Neural cell (in vitro differentiated cells): ENCODE data around the gene UGT2A3. TPM values are rescaled to one million over a fixed set of nuclear protein-coding genes. Genes with fewer than 3 reads are reported as not detected.

Source experiments
- H2AFZ ChIP-seq: fragments of 200-600, 300-800 bp; sonication (generic), shearing (Covaris generic); 2 replicates; pipeline ENCODE4 v1.6.0; 2014; ENCODE audit warnings: low read depth, mild to moderate bottlenecking, antibody characterized with exemption, low read length, moderate library complexity
- H3F3A ChIP-seq: fragments of 200-600 bp; shearing (Covaris generic); 2 replicates; pipeline ENCODE4 v1.6.1; 2016; ENCODE audit warnings: mild to moderate bottlenecking, moderate library complexity, mixed read lengths, antibody characterized with exemption, low read length; ENCODE audit not compliant: insufficient read depth, poor library complexity, severe bottlenecking
- H3K27ac ChIP-seq: fragments of 200-600, 300-800 bp; sonication (generic), shearing (Covaris generic); 2 replicates; pipeline ENCODE4 v1.5.1; 2014; ENCODE audit warnings: mild to moderate bottlenecking, low read length, moderate library complexity
- H3K27me3 ChIP-seq: fragments of 300-800, 200-600 bp; sonication (generic), shearing (Covaris generic); 2 replicates; pipeline ENCODE4 v1.6.0; 2014; ENCODE audit warnings: mild to moderate bottlenecking, low read depth, low read length, moderate library complexity; ENCODE audit not compliant: insufficient read depth
- H3K36me3 ChIP-seq: fragments of 300-800, 200-600 bp; sonication (generic), shearing (Covaris generic); 2 replicates; pipeline ENCODE4 v1.5.1; 2014; ENCODE audit warnings: mild to moderate bottlenecking, antibody characterized with exemption, low read length, moderate library complexity; ENCODE audit not compliant: insufficient read depth
- H3K4me2 ChIP-seq: fragments of 300-800, 200-600 bp; sonication (generic), shearing (Covaris generic); 2 replicates; pipeline ENCODE4 v1.6.0; 2014; ENCODE audit warnings: mild to moderate bottlenecking, low read length
- H3K4me3 ChIP-seq: fragments of 300-800, 200-600 bp; sonication (generic), shearing (Covaris generic); 2 replicates; pipeline ENCODE4 v1.5.1; 2014; ENCODE audit warnings: mild to moderate bottlenecking, low read length, moderate library complexity
- H3K79me2 ChIP-seq: fragments of 200-600 bp; shearing (Covaris generic); replicated peaks from 2 replicates; pipeline ENCODE4 v1.6.0; 2014; ENCODE audit warnings: mild to moderate bottlenecking, low read length, moderate library complexity; ENCODE audit not compliant: insufficient read depth
- H3K9ac ChIP-seq: fragments of 300-800, 200-600 bp; sonication (generic), shearing (Covaris generic); 2 replicates; pipeline ENCODE4 v1.6.1; 2016; ENCODE audit warnings: mild to moderate bottlenecking, low read length, mixed read lengths
- H3K9me2 ChIP-seq: fragments of 200-600 bp; shearing (Covaris generic); 2 replicates; pipeline ENCODE4 v1.6.1; 2016; ENCODE audit warnings: mild to moderate bottlenecking, low read length, mixed read lengths; ENCODE audit not compliant: insufficient read depth
- H3K9me3 ChIP-seq: fragments of 200-600, 300-800 bp; sonication (generic), shearing (Covaris generic); 2 replicates; pipeline ENCODE4 v1.6.1; 2016; ENCODE audit warnings: mild to moderate bottlenecking, mixed run types, low read length, moderate library complexity, mixed read lengths
- H4K20me1 ChIP-seq: fragments of 200-600 bp; shearing (Covaris generic); 2 replicates; pipeline ENCODE4 v1.6.1; 2016; ENCODE audit warnings: mild to moderate bottlenecking, mixed run types; ENCODE audit not compliant: insufficient read depth
- EP300 ChIP-seq: fragments of 450-650 bp; conservative IDR thresholded peaks from 2 replicates; pipeline ENCODE4 v1.6.1; 2014; ENCODE audit warnings: antibody characterized with exemption, mild to moderate bottlenecking, moderate library complexity; ENCODE audit not compliant: poor library complexity, severe bottlenecking
- EZH2 ChIP-seq: fragments of 200-600, 300-800 bp; shearing (Covaris generic), sonication (generic); IDR thresholded peaks from 2 replicates; pipeline ENCODE4 v1.6.1; 2014; ENCODE audit warnings: antibody characterized with exemption, low read length, borderline replicate concordance, mild to moderate bottlenecking; ENCODE audit not compliant: insufficient read depth, poor library complexity, severe bottlenecking
- MXI1 ChIP-seq: fragments of 450-650 bp; conservative IDR thresholded peaks from 2 replicates; pipeline ENCODE4 v1.6.1; 2014; ENCODE audit warnings: antibody characterized with exemption, mild to moderate bottlenecking; ENCODE audit not compliant: poor library complexity, severe bottlenecking
- POLR2AphosphoS5 ChIP-seq: IDR thresholded peaks from 2 replicates; pipeline ENCODE4 v1.6.1; 2012
- RAD21 ChIP-seq: fragments of 450-650 bp; conservative IDR thresholded peaks from 2 replicates; pipeline ENCODE4 v1.6.1; 2014; ENCODE audit warnings: antibody characterized with exemption, mild to moderate bottlenecking, moderate library complexity
- SMC3 ChIP-seq: fragments of 450-650 bp; conservative IDR thresholded peaks from 2 replicates; pipeline ENCODE4 v1.6.1; 2014; ENCODE audit warnings: antibody characterized with exemption, mild to moderate bottlenecking, moderate library complexity; ENCODE audit not compliant: poor library complexity
- TAF1 ChIP-seq: IDR thresholded peaks from 2 replicates; pipeline ENCODE4 v1.6.1; 2012; ENCODE audit warnings: low read depth
- polyA plus RNA-seq: library from polyadenylated mRNA; depleted of rRNA; stranded (reverse); fragments of >200 nt; gene quantifications from 2 replicates; pipeline ENCODE4 v1.2.3, GENCODE V29; 2014
- TF ChIP-seq, protein P1 (sequence below): IDR thresholded peaks from 2 replicates; pipeline ENCODE4 v1.6.1; 2012; ENCODE audit warnings: borderline replicate concordance
- TF ChIP-seq, protein P2 (sequence below): fragments of 450-650 bp; IDR thresholded peaks from 2 replicates; pipeline ENCODE4 v1.5.1; 2014; ENCODE audit warnings: antibody characterized with exemption, mild to moderate bottlenecking, moderate library complexity; ENCODE audit not compliant: poor library complexity, severe bottlenecking

Gene UGT2A3
- polyA plus RNA-seq, 1 donor from 2014 or later = not detected

DNA sequence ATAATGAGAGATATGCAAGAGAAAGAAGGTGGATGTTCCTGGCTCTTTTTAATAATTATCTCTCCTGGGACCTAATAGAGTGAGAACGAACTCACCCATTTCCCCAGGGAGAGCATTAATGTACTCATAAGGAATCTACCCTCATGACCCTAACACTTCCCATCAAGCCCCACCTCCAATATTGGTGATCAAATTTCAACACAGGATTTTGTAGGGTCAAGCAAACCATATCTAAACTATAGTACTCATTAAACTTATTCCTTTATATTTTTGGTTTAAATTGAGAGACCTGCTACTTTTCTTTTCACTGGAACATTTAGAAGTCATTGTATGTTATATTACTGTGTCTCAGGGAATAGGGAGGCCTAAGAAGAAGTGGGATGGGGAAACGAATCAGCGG is 2.6 kb downstream of the UGT2A3 start:
- Histone ChIP-seq H3K9me2 (no peaks in the 10 kb centered on the region), H3F3A (no peaks in the 10 kb centered on the region), H3K36me3 (no peaks in the 10 kb centered on the region), H3K4me2 (no peak overlapping the region), H3K9me3 (no peaks in the 10 kb centered on the region), H3K79me2 (no peaks in the 10 kb centered on the region), H4K20me1 (no peaks in the 10 kb centered on the region), H3K27me3 (no peaks in the 10 kb centered on the region), H2AFZ (no peak overlapping the region), H3K4me3 (no peak overlapping the region), H3K27ac (no peak overlapping the region), H3K9ac (no peak overlapping the region)
- TF ChIP-seq SMC3 (no peak), POLR2AphosphoS5 (no peak), TAF1 (no peak), EZH2 (no peak), RAD21 (no peak), EP300 (no peak), MXI1 (no peak)
- TF ChIP-seq, protein P1, sequence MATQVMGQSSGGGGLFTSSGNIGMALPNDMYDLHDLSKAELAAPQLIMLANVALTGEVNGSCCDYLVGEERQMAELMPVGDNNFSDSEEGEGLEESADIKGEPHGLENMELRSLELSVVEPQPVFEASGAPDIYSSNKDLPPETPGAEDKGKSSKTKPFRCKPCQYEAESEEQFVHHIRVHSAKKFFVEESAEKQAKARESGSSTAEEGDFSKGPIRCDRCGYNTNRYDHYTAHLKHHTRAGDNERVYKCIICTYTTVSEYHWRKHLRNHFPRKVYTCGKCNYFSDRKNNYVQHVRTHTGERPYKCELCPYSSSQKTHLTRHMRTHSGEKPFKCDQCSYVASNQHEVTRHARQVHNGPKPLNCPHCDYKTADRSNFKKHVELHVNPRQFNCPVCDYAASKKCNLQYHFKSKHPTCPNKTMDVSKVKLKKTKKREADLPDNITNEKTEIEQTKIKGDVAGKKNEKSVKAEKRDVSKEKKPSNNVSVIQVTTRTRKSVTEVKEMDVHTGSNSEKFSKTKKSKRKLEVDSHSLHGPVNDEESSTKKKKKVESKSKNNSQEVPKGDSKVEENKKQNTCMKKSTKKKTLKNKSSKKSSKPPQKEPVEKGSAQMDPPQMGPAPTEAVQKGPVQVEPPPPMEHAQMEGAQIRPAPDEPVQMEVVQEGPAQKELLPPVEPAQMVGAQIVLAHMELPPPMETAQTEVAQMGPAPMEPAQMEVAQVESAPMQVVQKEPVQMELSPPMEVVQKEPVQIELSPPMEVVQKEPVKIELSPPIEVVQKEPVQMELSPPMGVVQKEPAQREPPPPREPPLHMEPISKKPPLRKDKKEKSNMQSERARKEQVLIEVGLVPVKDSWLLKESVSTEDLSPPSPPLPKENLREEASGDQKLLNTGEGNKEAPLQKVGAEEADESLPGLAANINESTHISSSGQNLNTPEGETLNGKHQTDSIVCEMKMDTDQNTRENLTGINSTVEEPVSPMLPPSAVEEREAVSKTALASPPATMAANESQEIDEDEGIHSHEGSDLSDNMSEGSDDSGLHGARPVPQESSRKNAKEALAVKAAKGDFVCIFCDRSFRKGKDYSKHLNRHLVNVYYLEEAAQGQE = no peak
- TF ChIP-seq, protein P2, sequence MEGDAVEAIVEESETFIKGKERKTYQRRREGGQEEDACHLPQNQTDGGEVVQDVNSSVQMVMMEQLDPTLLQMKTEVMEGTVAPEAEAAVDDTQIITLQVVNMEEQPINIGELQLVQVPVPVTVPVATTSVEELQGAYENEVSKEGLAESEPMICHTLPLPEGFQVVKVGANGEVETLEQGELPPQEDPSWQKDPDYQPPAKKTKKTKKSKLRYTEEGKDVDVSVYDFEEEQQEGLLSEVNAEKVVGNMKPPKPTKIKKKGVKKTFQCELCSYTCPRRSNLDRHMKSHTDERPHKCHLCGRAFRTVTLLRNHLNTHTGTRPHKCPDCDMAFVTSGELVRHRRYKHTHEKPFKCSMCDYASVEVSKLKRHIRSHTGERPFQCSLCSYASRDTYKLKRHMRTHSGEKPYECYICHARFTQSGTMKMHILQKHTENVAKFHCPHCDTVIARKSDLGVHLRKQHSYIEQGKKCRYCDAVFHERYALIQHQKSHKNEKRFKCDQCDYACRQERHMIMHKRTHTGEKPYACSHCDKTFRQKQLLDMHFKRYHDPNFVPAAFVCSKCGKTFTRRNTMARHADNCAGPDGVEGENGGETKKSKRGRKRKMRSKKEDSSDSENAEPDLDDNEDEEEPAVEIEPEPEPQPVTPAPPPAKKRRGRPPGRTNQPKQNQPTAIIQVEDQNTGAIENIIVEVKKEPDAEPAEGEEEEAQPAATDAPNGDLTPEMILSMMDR = no peak

GRCh38 chr4:68948044-68948743 is 3.4 kb downstream of the UGT2A3 start:
- Histone ChIP-seq H3F3A (no peaks in the 10 kb centered on the region), H3K9me3 (no peaks in the 10 kb centered on the region), H3K27ac (no peak overlapping the region), H2AFZ (no peak overlapping the region), H3K27me3 (no peaks in the 10 kb centered on the region), H3K4me3 (no peak overlapping the region), H3K9me2 (no peaks in the 10 kb centered on the region), H4K20me1 (no peaks in the 10 kb centered on the region), H3K79me2 (no peaks in the 10 kb centered on the region), H3K9ac (no peak overlapping the region), H3K4me2 (no peak overlapping the region), H3K36me3 (no peaks in the 10 kb centered on the region)
- TF ChIP-seq SMC3 (no peak), TAF1 (no peak), EZH2 (no peak), EP300 (no peak), POLR2AphosphoS5 (no peak), RAD21 (no peak), MXI1 (no peak)
- TF ChIP-seq, protein P1 = no peak
- TF ChIP-seq, protein P2 = no peak
